ELR (cell line): ENCODE results near the gene ACE.

ENCODE experiments used
- DNase-seq: peaks from one replicate; pipeline ENCODE4 v3.0.0-alpha.2; 2015; ENCODE audit warnings: low read depth

Gene ACE

GRCh38 chr17:63538693-63539595 lies 62.1 kb downstream of the ACE start:
- DNase-seq: no peak

- DNase-seq: no peak
These were observed 63.7 kb downstream of the ACE start for GRCh38 chr17:63540590-63540989.

GRCh38 chr17:63542218-63542545 lies 65.3 kb downstream of the ACE start:
- no peak for DNase-seq

- DNase-seq: no peak
These were observed 66.3 kb downstream of the ACE start for GRCh38 chr17:63542942-63543821.

- no peak for DNase-seq
These were observed 67.1 kb downstream of the ACE start for GRCh38 chr17:63543822-63544420.

- DNase-seq: no peak
These were observed 67.8 kb downstream of the ACE start for GRCh38 chr17:63544467-63545301.

GRCh38 chr17:63546308-63547082 lies 69.6 kb downstream of the ACE start:
- DNase-seq: no peak

- DNase-seq: no peak
These were observed 70.2 kb downstream of the ACE start for GRCh38 chr17:63547083-63547523.
